Measurements from ENCODE around the gene CDC42EP1. TPM values are rescaled to one million over a fixed set of nuclear protein-coding genes. Genes with fewer than 3 reads are reported as not detected.
"Not testable (repeated sequence)": the region's sequence is repeated elsewhere in the genome, so short reads cannot be mapped to it uniquely, and the experiment has no call there.

Gene CDC42EP1
- total and polyA plus RNA-seq, 2 experiments from 2014 or later: 83.8 to 122 TPM

- 25 to 28% methylated on average over 5 of the region's 5 CpGs for WGBS, 2 experiments (ENCODE audit: low coverage in 1 of 2, low lambda C conversion rate in 2 of 2, missing lambda C conversion rate in 2 of 2)
- H3K4me2 ChIP-seq (ENCODE audit: unreplicated experiment): peak overlapping the region; percentile 34
- in situ Hi-C loops (cut with MboI): no loop called here
- H3F3A ChIP-seq (ENCODE audit: insufficient read depth): 0 out of 2 replicates have a peak, but pooled peaks cover 4% of the 10 kb centered on the region
- H2AFZ ChIP-seq: no peak overlapping the region
- no peaks in the 10 kb centered on the region for H4K20me1 ChIP-seq (ENCODE audit: insufficient read depth)
- no peaks in the 10 kb centered on the region for H3K27me3 ChIP-seq (replicated peaks; ENCODE audit: insufficient read depth)
- no peaks in the 10 kb centered on the region for H3K9me2 ChIP-seq (ENCODE audit: insufficient read depth)
- H3K27ac ChIP-seq: no peak overlapping the region
- no peaks in the 10 kb centered on the region for H3K79me2 ChIP-seq (ENCODE audit: insufficient read depth)
- DNase-seq: peak; percentile 89
- TF ChIP-seq EZH2 (IDR thresholded peaks at IDR 0.05; ENCODE audit: insufficient read depth, poor library complexity, severe bottlenecking) (no peak), EZH2phosphoT487 (IDR thresholded peaks at IDR 0.05; ENCODE audit: insufficient read depth, low read depth) (no peak)
- H3K4me3 ChIP-seq: no peak overlapping the region
- H3K9ac ChIP-seq: no peak overlapping the region
- no peaks in the 10 kb centered on the region for H3K36me3 ChIP-seq (ENCODE audit: low read depth)
- peaks cover 43% of the 10 kb centered on the region for H3K4me1 ChIP-seq (ENCODE audit: insufficient read depth)
- H3K9me3 ChIP-seq (ENCODE audit: low read depth): no peaks in the 10 kb centered on the region
Observed at GRCh38 chr22:37549704-37550059, 10.6 kb upstream of the CDC42EP1 start.

- H3K4me1 ChIP-seq (ENCODE audit: insufficient read depth): peaks cover 37% of the 10 kb centered on the region
- H4K20me1 ChIP-seq (ENCODE audit: insufficient read depth); H3K27ac ChIP-seq; DNase-seq; H3K36me3 ChIP-seq (ENCODE audit: low read depth); H3K9ac ChIP-seq; H3K4me3 ChIP-seq; H3K9me3 ChIP-seq (ENCODE audit: low read depth); H3K27me3 ChIP-seq (replicated peaks; ENCODE audit: insufficient read depth); H3F3A ChIP-seq (ENCODE audit: insufficient read depth); in situ Hi-C loops (cut with MboI); H3K9me2 ChIP-seq (ENCODE audit: insufficient read depth); H3K79me2 ChIP-seq (ENCODE audit: insufficient read depth); H2AFZ ChIP-seq; H3K4me2 ChIP-seq (ENCODE audit: unreplicated experiment): not testable (repeated sequence)
- WGBS, 2 experiments (ENCODE audit: low coverage in 1 of 2, low lambda C conversion rate in 2 of 2, missing lambda C conversion rate in 2 of 2): 87 to 89% methylated on average over 9 of the region's 9 CpGs
Observed at GRCh38 chr22:37550921-37551320, 9.4 kb upstream of the CDC42EP1 start.

- WGBS, 2 experiments (ENCODE audit: low coverage in 1 of 2, low lambda C conversion rate in 2 of 2, missing lambda C conversion rate in 2 of 2): 68 to 73% methylated on average over 6 of the region's 6 CpGs
- H3K4me2 ChIP-seq (ENCODE audit: unreplicated experiment): no peak overlapping the region
- no peak for DNase-seq
- peaks cover 30% of the 10 kb centered on the region for H3K4me1 ChIP-seq (ENCODE audit: insufficient read depth)
- H3K9me2 ChIP-seq (ENCODE audit: insufficient read depth): no peaks in the 10 kb centered on the region
- H3K9ac ChIP-seq: peak overlapping the region; percentile 8
- H3K79me2 ChIP-seq (ENCODE audit: insufficient read depth): no peaks in the 10 kb centered on the region
- no peaks in the 10 kb centered on the region for H3K9me3 ChIP-seq (ENCODE audit: low read depth)
- no peak for TF ChIP-seq EZH2phosphoT487 (IDR thresholded peaks at IDR 0.05; ENCODE audit: insufficient read depth, low read depth)
- TF ChIP-seq EZH2 (IDR thresholded peaks at IDR 0.05; ENCODE audit: insufficient read depth, poor library complexity, severe bottlenecking): no peak
- no peaks in the 10 kb centered on the region for H4K20me1 ChIP-seq (ENCODE audit: insufficient read depth)
- H3K27me3 ChIP-seq (replicated peaks; ENCODE audit: insufficient read depth): no peaks in the 10 kb centered on the region
- H3K4me3 ChIP-seq: no peak overlapping the region
- H3K36me3 ChIP-seq (ENCODE audit: low read depth): no peaks in the 10 kb centered on the region
- H3F3A ChIP-seq (ENCODE audit: insufficient read depth): 0 out of 2 replicates have a peak, but pooled peaks cover 4% of the 10 kb centered on the region
- H2AFZ ChIP-seq: peak overlapping the region; percentile 24; the same call in 1 of the 2 replicates
- in situ Hi-C loops (cut with MboI): no loop called here
- peak overlapping the region; percentile 9; the same call in 1 of the 2 replicates for H3K27ac ChIP-seq
Observed at GRCh38 chr22:37551981-37552380, 8.3 kb upstream of the CDC42EP1 start.

- Histone ChIP-seq H3K36me3 (ENCODE audit: low read depth) (no peaks in the 10 kb centered on the region), H3K9me2 (ENCODE audit: insufficient read depth) (no peaks in the 10 kb centered on the region), H3K9ac (peak overlapping the region; percentile 8), H3K9me3 (ENCODE audit: low read depth) (no peaks in the 10 kb centered on the region), H2AFZ (peak overlapping the region; percentile 24), H3K4me2 (ENCODE audit: unreplicated experiment) (no peak overlapping the region), H3K27me3 (replicated peaks; ENCODE audit: insufficient read depth) (no peaks in the 10 kb centered on the region), H3F3A (ENCODE audit: insufficient read depth) (no peaks in the 10 kb centered on the region), H3K79me2 (ENCODE audit: insufficient read depth) (no peaks in the 10 kb centered on the region), H4K20me1 (ENCODE audit: insufficient read depth) (no peaks in the 10 kb centered on the region), H3K27ac (peak overlapping the region; percentile 9), H3K4me1 (ENCODE audit: insufficient read depth) (peaks cover 24% of the 10 kb centered on the region), H3K4me3 (no peak overlapping the region)
- in situ Hi-C loops (cut with MboI): no loop called here
- 22 to 23% methylated on average over 16 of the region's 16 CpGs for WGBS, 2 experiments (ENCODE audit: low coverage in 1 of 2, low lambda C conversion rate in 2 of 2, missing lambda C conversion rate in 2 of 2)
- TF ChIP-seq EZH2 (IDR thresholded peaks at IDR 0.05; ENCODE audit: insufficient read depth, poor library complexity, severe bottlenecking): no peak
- no peak for TF ChIP-seq EZH2phosphoT487 (IDR thresholded peaks at IDR 0.05; ENCODE audit: insufficient read depth, low read depth)
- peak; percentile 61 for DNase-seq
Observed at GRCh38 chr22:37552524-37553163, 7.6 kb upstream of the CDC42EP1 start.

Measured in GM23248 (cell line).